ENCODE data around the gene SLC13A2.

SLC13A2 gene

GRCh38 chr17:28499684-28500357, 26.4 kb downstream of the SLC13A2 start:
- TF ChIP-seq, protein P1, sequence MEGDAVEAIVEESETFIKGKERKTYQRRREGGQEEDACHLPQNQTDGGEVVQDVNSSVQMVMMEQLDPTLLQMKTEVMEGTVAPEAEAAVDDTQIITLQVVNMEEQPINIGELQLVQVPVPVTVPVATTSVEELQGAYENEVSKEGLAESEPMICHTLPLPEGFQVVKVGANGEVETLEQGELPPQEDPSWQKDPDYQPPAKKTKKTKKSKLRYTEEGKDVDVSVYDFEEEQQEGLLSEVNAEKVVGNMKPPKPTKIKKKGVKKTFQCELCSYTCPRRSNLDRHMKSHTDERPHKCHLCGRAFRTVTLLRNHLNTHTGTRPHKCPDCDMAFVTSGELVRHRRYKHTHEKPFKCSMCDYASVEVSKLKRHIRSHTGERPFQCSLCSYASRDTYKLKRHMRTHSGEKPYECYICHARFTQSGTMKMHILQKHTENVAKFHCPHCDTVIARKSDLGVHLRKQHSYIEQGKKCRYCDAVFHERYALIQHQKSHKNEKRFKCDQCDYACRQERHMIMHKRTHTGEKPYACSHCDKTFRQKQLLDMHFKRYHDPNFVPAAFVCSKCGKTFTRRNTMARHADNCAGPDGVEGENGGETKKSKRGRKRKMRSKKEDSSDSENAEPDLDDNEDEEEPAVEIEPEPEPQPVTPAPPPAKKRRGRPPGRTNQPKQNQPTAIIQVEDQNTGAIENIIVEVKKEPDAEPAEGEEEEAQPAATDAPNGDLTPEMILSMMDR (IDR thresholded peaks at IDR 0.05) = no peak
- Histone ChIP-seq H3K4me3 (no peak overlapping the region), H3K27ac (no peak overlapping the region)
- DNase-seq (ENCODE audit: low spot score) = no peak

- no peak overlapping the region for H3K4me3 ChIP-seq
- H3K27ac ChIP-seq = no peak overlapping the region
- no peak for DNase-seq (ENCODE audit: low spot score)
- TF ChIP-seq, protein P1 (IDR thresholded peaks at IDR 0.05) = no peak
These were observed 27.4 kb downstream of the SLC13A2 start for GRCh38 chr17:28500712-28501379.

GRCh38 chr17:28501421-28502284, 28.2 kb downstream of the SLC13A2 start:
- TF ChIP-seq, protein P1 (IDR thresholded peaks at IDR 0.05) = no peak
- Histone ChIP-seq H3K27ac (no peak overlapping the region), H3K4me3 (no peak overlapping the region)
- DNase-seq (ENCODE audit: low spot score) = no peak

- TF ChIP-seq, protein P1 (IDR thresholded peaks at IDR 0.05) = no peak
- H3K27ac ChIP-seq = no peak overlapping the region
- DNase-seq (ENCODE audit: low spot score) = no peak
- H3K4me3 ChIP-seq = no peak overlapping the region
These were observed 30.0 kb downstream of the SLC13A2 start for GRCh38 chr17:28503420-28503819.

DNA sequence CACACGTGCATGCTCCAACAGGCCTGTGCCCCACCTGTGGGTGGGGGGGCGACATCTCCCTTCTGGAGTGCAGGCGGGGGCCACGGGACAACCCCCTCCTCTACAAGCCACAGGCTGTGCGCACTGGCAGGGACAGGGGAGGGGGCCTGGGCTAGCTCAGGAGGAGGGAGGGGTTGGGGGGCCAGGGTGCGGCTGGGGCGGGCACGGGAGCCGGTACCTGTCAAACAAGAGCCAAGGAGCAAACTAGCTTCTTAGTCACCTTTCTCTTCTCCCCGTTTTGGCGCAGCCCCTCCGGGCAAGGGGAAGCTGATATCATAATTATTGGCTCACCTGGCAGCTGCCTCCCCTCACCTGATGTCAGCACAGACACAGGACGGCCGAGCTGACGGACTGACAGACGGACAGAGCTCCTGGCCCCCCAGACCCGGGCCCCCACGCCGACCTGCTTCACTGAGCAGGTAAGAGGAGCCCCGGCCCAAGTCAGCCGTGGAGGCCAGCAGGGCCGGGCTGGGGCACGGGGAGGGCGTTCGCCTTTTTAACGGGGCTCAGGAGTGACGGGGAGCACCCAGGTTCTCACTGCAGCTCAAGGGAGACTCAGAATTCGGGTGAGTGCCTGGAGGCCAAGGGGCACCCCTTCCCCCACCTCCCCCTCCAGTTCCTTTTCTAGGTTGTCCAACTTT, 32.7 kb downstream of the SLC13A2 start, which contains the start of gene FOXN1:
Gene FOXN1, plus strand, starts transcription at position 363 of the 680 bp plus-strand sequence. CDS start 17,622 bp downstream, outside the sequence.
- DNase-seq (ENCODE audit: low spot score) = no peak
- H3K4me3 ChIP-seq = no peak within 1 kb of the TSS
- H3K27ac ChIP-seq = no peak within 1 kb of the TSS
- TF ChIP-seq, protein P1 (IDR thresholded peaks at IDR 0.05) = no peak

GRCh38 chr17:28506763-28507487, 33.5 kb downstream of the SLC13A2 start:
- TF ChIP-seq, protein P1 (IDR thresholded peaks at IDR 0.05) = no peak
- H3K4me3 ChIP-seq = no peak overlapping the region
- no peak overlapping the region for H3K27ac ChIP-seq
- DNase-seq (ENCODE audit: low spot score) = no peak
